ENCODE measurements around the gene CSMD2.

- no peak for TF ChIP-seq BHLHE40 (IDR thresholded peaks at IDR 0.05; ENCODE audit: borderline replicate concordance)
- no peak for TF ChIP-seq FOXA1 (IDR thresholded peaks at IDR 0.05)
- no peak for TF ChIP-seq NFRKB (IDR thresholded peaks at IDR 0.05)
- no peak for TF ChIP-seq ZNF384 (IDR thresholded peaks at IDR 0.05)
- no peak for TF ChIP-seq SP1 (IDR thresholded peaks at IDR 0.05)
- TF ChIP-seq ELF4 (IDR thresholded peaks at IDR 0.05), result no peak
- no peak for TF ChIP-seq FOXM1 (IDR thresholded peaks at IDR 0.05; ENCODE audit: borderline replicate concordance)
- no peak for TF ChIP-seq PKNOX1 (IDR thresholded peaks at IDR 0.05)
- TF ChIP-seq HDGF (IDR thresholded peaks at IDR 0.05; ENCODE audit: borderline replicate concordance), result no peak
- TF ChIP-seq TARDBP (IDR thresholded peaks at IDR 0.05), result no peak
- no peak for TF ChIP-seq ARNT (IDR thresholded peaks at IDR 0.05)
These were observed 310.9 kb downstream of the CSMD2 start for GRCh38 chr1:33854091-33854490.

Measured in HEK293T (cell line).